OCI-LY7 (cell line): ENCODE results near the gene ANKRD65. TPM values are rescaled to one million over a fixed set of nuclear protein-coding genes. Genes with fewer than 3 reads are reported as not detected.

ENCODE experiments used
- BruUV-seq: library from RNA; stranded (reverse); fragments of 400-500 nt; replicated peaks from 2 replicates; lab custom pipeline; 2021; lab: Mats Ljungman, UMichigan
- CTCF ChIA-PET: fragments of 300-600 bp; sonication (Branson Sonifier 250); formaldehyde crosslinking; loops from one replicate; lab custom pipeline; 2022; ENCODE audit warnings: antibody characterized with exemption; ENCODE audit not compliant: unreplicated experiment; lab: Charles Lee
- POLR2A ChIA-PET: fragments of 300-600 bp; sonication (Branson Sonifier 250); formaldehyde crosslinking; loops from one replicate; lab custom pipeline; 2022; ENCODE audit warnings: antibody characterized with exemption; lab: Charles Lee
- DNase-seq: peaks from one replicate; pipeline ENCODE4 v3.0.0-alpha.2; 2015; ENCODE audit warnings: low spot score
- H2AFZ ChIP-seq: fragments of 200-600 bp; sonication (generic), shearing (Covaris generic); 2 replicates; pipeline ENCODE4 v1.6.1; 2014; ENCODE audit warnings: mild to moderate bottlenecking, antibody characterized with exemption, low read length, moderate library complexity
- H3K27ac ChIP-seq: fragments of 200-600 bp; sonication (generic); 2 replicates; pipeline ENCODE4 v1.5.1; 2014; ENCODE audit warnings: mixed run types, low read depth, mild to moderate bottlenecking, moderate library complexity, low read length, inconsistent platforms; ENCODE audit not compliant: poor library complexity, severe bottlenecking
- H3K36me3 ChIP-seq: fragments of 200-600 bp; sonication (generic); 2 replicates; pipeline ENCODE4 v1.6.1; 2014; ENCODE audit warnings: mild to moderate bottlenecking, antibody characterized with exemption, low read length, moderate library complexity, mixed read lengths; ENCODE audit not compliant: insufficient read depth
- H3K4me1 ChIP-seq: fragments of 200-600 bp; sonication (generic); 2 replicates; pipeline ENCODE4 v1.5.1; 2014; ENCODE audit warnings: mild to moderate bottlenecking, low read length; ENCODE audit not compliant: insufficient read depth, poor library complexity, severe bottlenecking
- H3K4me2 ChIP-seq: fragments of 200-600 bp; sonication (generic); 2 replicates; pipeline ENCODE4 v1.6.1; 2014; ENCODE audit warnings: mild to moderate bottlenecking, low read length
- H3K4me3 ChIP-seq: fragments of 200-600 bp; sonication (generic); 2 replicates; pipeline ENCODE4 v1.5.1; 2014; ENCODE audit warnings: mild to moderate bottlenecking, low read depth, low read length; ENCODE audit not compliant: poor library complexity, severe bottlenecking
- H3K79me2 ChIP-seq: fragments of 200-600 bp; sonication (generic); 2 replicates; pipeline ENCODE4 v1.6.1; 2016; ENCODE audit warnings: low read depth, mild to moderate bottlenecking, low read length, moderate library complexity, mixed read lengths; ENCODE audit not compliant: insufficient read depth
- H3K9me2 ChIP-seq: fragments of 200-600 bp; sonication (generic); 2 replicates; pipeline ENCODE4 v1.6.1; 2016; ENCODE audit warnings: mild to moderate bottlenecking, low read length, mixed read lengths; ENCODE audit not compliant: insufficient read depth
- H3K9me3 ChIP-seq: fragments of 200-600 bp; sonication (generic); 2 replicates; pipeline ENCODE4 v1.6.1; 2014; ENCODE audit warnings: mild to moderate bottlenecking, mixed run types, low read length, mixed read lengths
- H4K20me1 ChIP-seq: fragments of 200-600 bp; sonication (generic); 2 replicates; pipeline ENCODE4 v1.6.1; 2014; ENCODE audit warnings: mild to moderate bottlenecking, antibody characterized with exemption, low read length, moderate library complexity, mixed read lengths; ENCODE audit not compliant: insufficient read depth
- CTCF ChIP-seq: fragments of 200-600 bp; sonication (generic); conservative IDR thresholded peaks from 2 replicates; pipeline ENCODE4 v1.5.1; 2014; ENCODE audit warnings: mild to moderate bottlenecking, antibody characterized with exemption, low read length, moderate library complexity, mixed read lengths
- EZH2phosphoT487 ChIP-seq: fragments of 200-600 bp; sonication (generic); IDR thresholded peaks from 2 replicates; pipeline ENCODE4 v1.6.1; 2018; ENCODE audit warnings: low read depth, borderline replicate concordance, mild to moderate bottlenecking, mixed run types, antibody characterized with exemption, low read length, moderate library complexity, mixed read lengths
- intact Hi-C: fragments of 100-400 bp; cut with micrococcal nuclease; formaldehyde crosslinking; loops from one replicate; pipeline ENCODE4 v1.10.0; 2022; ENCODE audit not compliant: unreplicated experiment
- total RNA-seq, 2 experiments: library from RNA; depleted of rRNA in 1 of 2; stranded (reverse); fragments of >200 nt in 1 of 2; shearing (Covaris generic) in 1 of 2; gene quantifications; 2 replicates each; pipeline ENCODE4 v1.2.3, GENCODE V29; 2014 to 2022

ANKRD65 gene
- total RNA-seq, 2 experiments from 2014 or later: not detected

GRCh38 chr1:1420654-1421141 lies 378 bp downstream of the ANKRD65 start:
- BruUV-seq: no TSS peak
- H3K4me1 ChIP-seq: no peaks in the 10 kb centered on the region
- H3K27ac ChIP-seq: no peak overlapping the region
- intact Hi-C loops: no loop called here
- H3K4me2 ChIP-seq: no peak overlapping the region
- no peaks in the 10 kb centered on the region for H3K9me2 ChIP-seq
- H4K20me1 ChIP-seq: no peaks in the 10 kb centered on the region
- DNase-seq: no peak
- no peak overlapping the region for H3K4me3 ChIP-seq
- no peaks in the 10 kb centered on the region for H3K79me2 ChIP-seq
- ChIA-PET POLR2A (no interaction called here), CTCF (no interaction called here)
- no peaks in the 10 kb centered on the region for H3K36me3 ChIP-seq
- H2AFZ ChIP-seq: no peak overlapping the region
- H3K9me3 ChIP-seq: no peaks in the 10 kb centered on the region
- TF ChIP-seq EZH2phosphoT487 (no peak), CTCF (no peak)

DNA sequence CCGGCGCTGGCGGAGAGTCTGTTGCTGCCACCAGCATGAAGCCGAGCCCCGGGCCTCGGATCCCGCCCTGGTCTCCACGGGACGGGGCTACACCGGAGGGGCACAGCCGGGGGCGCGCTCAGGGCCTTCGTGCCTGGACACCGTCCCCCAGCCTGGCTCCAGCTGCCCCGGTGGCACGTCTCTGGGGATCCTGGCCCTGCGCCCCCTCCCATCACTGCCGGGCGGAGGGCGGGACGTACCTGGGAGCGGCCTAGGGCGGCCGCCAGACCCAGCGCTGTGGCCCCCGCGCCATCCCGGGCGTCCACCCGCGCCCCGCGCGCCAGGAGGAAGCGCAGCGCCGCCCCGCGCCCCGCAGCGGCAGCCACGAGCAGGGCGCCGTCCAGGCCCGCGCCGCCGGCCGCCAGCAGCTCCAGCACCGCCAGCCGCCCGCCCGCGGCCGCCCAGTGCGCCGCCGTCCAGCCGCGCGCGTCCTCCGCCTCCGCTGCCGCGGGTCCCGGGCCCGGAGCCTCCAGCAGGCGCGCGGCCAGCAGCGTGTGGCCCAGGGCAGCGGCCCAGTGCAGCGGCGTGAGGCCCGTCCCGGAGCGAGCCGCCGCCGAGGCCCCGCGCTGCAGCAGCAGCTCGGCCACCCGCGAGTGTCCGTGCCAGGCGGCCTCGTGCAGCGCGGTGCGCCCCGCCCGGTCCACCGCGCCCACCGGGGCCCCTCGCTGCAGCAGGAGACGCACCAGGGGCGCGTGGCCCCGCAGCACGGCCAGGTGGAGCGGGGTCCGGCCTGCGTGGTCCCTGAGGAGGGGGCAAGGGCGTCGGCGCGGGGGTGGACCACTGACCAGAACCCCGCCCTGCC lies 1.0 kb downstream of the ANKRD65 start:
- Histone ChIP-seq H4K20me1 (no peaks in the 10 kb centered on the region), H3K4me1 (no peaks in the 10 kb centered on the region), H3K36me3 (no peaks in the 10 kb centered on the region), H3K27ac (no peak overlapping the region), H2AFZ (no peak overlapping the region), H3K4me2 (no peak overlapping the region), H3K4me3 (no peak overlapping the region), H3K79me2 (no peaks in the 10 kb centered on the region), H3K9me3 (no peaks in the 10 kb centered on the region), H3K9me2 (no peaks in the 10 kb centered on the region)
- no peak for DNase-seq
- TF ChIP-seq EZH2phosphoT487: no peak
- no peak for TF ChIP-seq CTCF
- POLR2A ChIA-PET: no interaction called here
- BruUV-seq: no TSS peak
- intact Hi-C loops: no loop called here
- CTCF ChIA-PET: no interaction called here

DNA sequence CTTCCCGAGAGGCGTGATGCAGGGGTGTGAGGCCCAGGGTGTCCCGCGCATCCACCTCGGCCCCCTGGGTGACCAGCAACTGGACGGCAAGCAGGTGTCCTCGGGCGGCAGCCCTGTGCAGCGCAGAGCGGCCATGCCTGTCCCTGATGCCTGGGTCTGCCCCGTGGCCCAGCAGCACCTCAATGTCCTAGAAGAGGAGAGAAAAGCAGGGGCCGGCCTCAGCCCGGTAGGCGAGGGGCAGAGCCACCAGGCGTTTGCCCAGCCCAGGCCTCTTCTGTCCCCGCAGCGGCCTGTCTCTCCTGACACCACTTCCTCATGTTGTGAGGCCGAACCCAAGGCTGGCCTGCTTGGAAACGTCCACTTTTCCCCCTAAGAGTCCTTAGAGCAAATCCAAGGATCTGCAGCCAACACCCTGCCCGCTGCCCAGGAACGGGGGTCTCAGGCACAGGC lies 1.7 kb downstream of the ANKRD65 start:
- Histone ChIP-seq H2AFZ (no peak overlapping the region), H3K36me3 (no peaks in the 10 kb centered on the region), H3K79me2 (no peaks in the 10 kb centered on the region), H4K20me1 (no peaks in the 10 kb centered on the region), H3K4me2 (no peak overlapping the region), H3K4me3 (no peak overlapping the region), H3K4me1 (no peaks in the 10 kb centered on the region), H3K9me3 (no peaks in the 10 kb centered on the region), H3K27ac (no peak overlapping the region), H3K9me2 (no peaks in the 10 kb centered on the region)
- CTCF ChIA-PET: no interaction called here
- intact Hi-C loops: no loop called here
- no TSS peak for BruUV-seq
- no peak for DNase-seq
- POLR2A ChIA-PET: no interaction called here
- TF ChIP-seq EZH2phosphoT487 (no peak), CTCF (no peak)
